Activated CD4-positive, alpha-beta T cell treated with anti-CD3 and anti-CD28 coated beads for 1 hour (primary cell): ENCODE data around the gene TSHZ2.
"Not testable (repeated sequence)": the region's sequence is repeated elsewhere in the genome, so short reads cannot be mapped to it uniquely, and the experiment has no call there.

Experiments
- DNase-seq: peaks from one replicate; pipeline ENCODE4 v3.0.0-alpha.2; 2020

Gene TSHZ2

GRCh38 chr20:53366928-53367327, 394.8 kb downstream of the TSHZ2 start:
- DNase-seq: not testable (repeated sequence)

GRCh38 chr20:53369871-53370270, 397.7 kb downstream of the TSHZ2 start:
- no peak for DNase-seq

GRCh38 chr20:53370345-53370961, 398.3 kb downstream of the TSHZ2 start:
- DNase-seq: no peak

- DNase-seq: no peak
Measured at GRCh38 chr20:53371216-53371615, 399.1 kb downstream of the TSHZ2 start.

GRCh38 chr20:53376021-53376420, 403.9 kb downstream of the TSHZ2 start:
- DNase-seq: no peak

- DNase-seq: no peak
Measured at GRCh38 chr20:53379014-53379832, 407.1 kb downstream of the TSHZ2 start.

- no peak for DNase-seq
Measured at GRCh38 chr20:53379833-53380120, 407.6 kb downstream of the TSHZ2 start.

GRCh38 chr20:53381568-53382262, 409.6 kb downstream of the TSHZ2 start:
- DNase-seq: no peak

- DNase-seq: no peak
Measured at GRCh38 chr20:53382263-53382844, 410.2 kb downstream of the TSHZ2 start.

GRCh38 chr20:53383916-53384315, 411.8 kb downstream of the TSHZ2 start:
- DNase-seq: no peak

GRCh38 chr20:53384392-53384791, 412.2 kb downstream of the TSHZ2 start:
- no peak for DNase-seq

- DNase-seq: no peak
Measured at GRCh38 chr20:53385941-53386767, 414.0 kb downstream of the TSHZ2 start.

GRCh38 chr20:53387983-53388675, 416.0 kb downstream of the TSHZ2 start:
- DNase-seq: no peak

GRCh38 chr20:53389516-53390300, 417.6 kb downstream of the TSHZ2 start:
- DNase-seq: no peak

- no peak for DNase-seq
Measured at GRCh38 chr20:53390770-53391169, 418.6 kb downstream of the TSHZ2 start.

GRCh38 chr20:53394433-53394832, 422.3 kb downstream of the TSHZ2 start:
- DNase-seq: no peak

- no peak for DNase-seq
Measured at GRCh38 chr20:53395188-53395923, 423.2 kb downstream of the TSHZ2 start.

- DNase-seq: no peak
Measured at GRCh38 chr20:53399083-53399482, 426.9 kb downstream of the TSHZ2 start.

GRCh38 chr20:53399592-53400335, 427.6 kb downstream of the TSHZ2 start:
- DNase-seq: no peak
